NAMALWA (cell line): Measurements from ENCODE around the gene BMP7.

ENCODE experiments used
- DNase-seq: peaks from one replicate; pipeline ENCODE4 v3.0.0-alpha.2; 2015; ENCODE audit warnings: low spot score

The BMP7 gene

GRCh38 chr20:57124366-57124765 lies 142.1 kb downstream of the BMP7 start:
- DNase-seq, result no peak

GRCh38 chr20:57123504-57123903 lies 142.9 kb downstream of the BMP7 start:
- no peak for DNase-seq

GRCh38 chr20:57122536-57123489 lies 143.6 kb downstream of the BMP7 start:
- no peak for DNase-seq

- DNase-seq, result no peak
Observed at GRCh38 chr20:57118964-57119363, 147.5 kb downstream of the BMP7 start.
